Fibroblast of lung (primary cell): ENCODE measurements around the gene MBNL2. TPM values are rescaled to one million over a fixed set of nuclear protein-coding genes. Genes with fewer than 3 reads are reported as not detected.

ENCODE experiments used
- DNase-seq, 2 donors: peaks; one replicate each; pipeline versions ENCODE4 v3.0.0 to v3.0.0-alpha.2; 2010; ENCODE audit warnings: low read depth in 2 of 2
- H2AFZ ChIP-seq: 2 replicates; pipeline ENCODE4 v1.5.1; 2012; ENCODE audit warnings: low read length, control low read depth, inconsistent platforms
- H3K27ac ChIP-seq: 2 replicates; pipeline ENCODE4 v1.5.1; 2011; ENCODE audit warnings: low read length, control low read depth; ENCODE audit not compliant: insufficient read depth
- H3K27me3 ChIP-seq: 2 replicates; pipeline ENCODE4 v1.5.1; 2011; ENCODE audit warnings: mild to moderate bottlenecking, low read length; ENCODE audit not compliant: control insufficient read depth, insufficient read depth
- H3K36me3 ChIP-seq: 2 replicates; pipeline ENCODE4 v1.5.1; 2011; ENCODE audit warnings: low read length; ENCODE audit not compliant: control insufficient read depth, insufficient read depth
- H3K4me1 ChIP-seq: 2 replicates; pipeline ENCODE4 v1.5.1; 2011; ENCODE audit warnings: low read length; ENCODE audit not compliant: control insufficient read depth, insufficient read depth; ENCODE audit errors: extremely low read depth
- H3K4me2 ChIP-seq: 2 replicates; pipeline ENCODE4 v1.5.1; 2011; ENCODE audit warnings: low read length, control low read depth; ENCODE audit not compliant: insufficient read depth; ENCODE audit errors: extremely low read depth
- H3K4me3 ChIP-seq, 4 experiments: fragments of 200-600 bp in 1 of 4; sonication (generic) in 1 of 4; replicated peaks in 1 of 4; 2 replicates each; pipeline ENCODE4 v1.5.1; 2011 to 2016; ENCODE audit warnings: low read length in 4 of 4, low read depth in 3 of 4, mild to moderate bottlenecking in 3 of 4, control low read depth in 2 of 4, inconsistent platforms in 1 of 4, mixed read lengths in 1 of 4; ENCODE audit not compliant: insufficient read depth in 1 of 4; ENCODE audit errors: control extremely low read depth in 1 of 4
- H3K79me2 ChIP-seq: 2 replicates; pipeline ENCODE4 v1.5.1; 2012; ENCODE audit warnings: mild to moderate bottlenecking, low read length, inconsistent platforms; ENCODE audit not compliant: control insufficient read depth, insufficient read depth
- H3K9ac ChIP-seq: 2 replicates; pipeline ENCODE4 v1.5.1; 2011; ENCODE audit warnings: mild to moderate bottlenecking, low read length, control low read depth; ENCODE audit not compliant: insufficient read depth
- H3K9me3 ChIP-seq: 2 replicates; pipeline ENCODE4 v1.5.1; 2012; ENCODE audit warnings: low read depth, low read length; ENCODE audit not compliant: control insufficient read depth, insufficient read depth
- H4K20me1 ChIP-seq: 2 replicates; pipeline ENCODE4 v1.5.1; 2011; ENCODE audit warnings: low read length; ENCODE audit not compliant: control insufficient read depth, insufficient read depth; ENCODE audit errors: extremely low read depth
- EZH2 ChIP-seq: IDR thresholded peaks from 2 replicates; pipeline ENCODE4 v1.5.1; 2012; ENCODE audit warnings: low read length, control low read depth, mild to moderate bottlenecking; ENCODE audit errors: missing control alignments
- polyA plus RNA-seq, 2 donors: library from polyadenylated mRNA; depleted of rRNA in 1 of 2; stranded (reverse) in 1 of 2; unstranded in 1 of 2; fragments of >200 nt; gene quantifications; 2 replicates each; pipeline ENCODE4 v1.2.1, GENCODE V29; 2011 to 2012; ENCODE audit warnings: missing spikeins in 1 of 2
- total RNA-seq: library from RNA; depleted of rRNA; stranded (reverse); fragments of >200 nt; gene quantifications from 2 replicates; pipeline ENCODE4 v1.2.1, GENCODE V29; 2014
- TF ChIP-seq, protein P1 (sequence below), 2 donors: IDR thresholded peaks in 1 of 2; conservative IDR thresholded peaks in 1 of 2; 1 replicate in 1 of 2; 2 replicates in 1 of 2; pipeline ENCODE4 v1.5.1; 2011 to 2012; ENCODE audit warnings: low read length in 2 of 2, control low read depth in 1 of 2, inconsistent platforms in 1 of 2, low read depth in 1 of 2, mild to moderate bottlenecking in 1 of 2

Gene MBNL2
- total and polyA plus RNA-seq, 2 donors (not counting 1 experiment from before 2014, with no cell fraction given) = 48.9 to 61.1 TPM

DNA sequence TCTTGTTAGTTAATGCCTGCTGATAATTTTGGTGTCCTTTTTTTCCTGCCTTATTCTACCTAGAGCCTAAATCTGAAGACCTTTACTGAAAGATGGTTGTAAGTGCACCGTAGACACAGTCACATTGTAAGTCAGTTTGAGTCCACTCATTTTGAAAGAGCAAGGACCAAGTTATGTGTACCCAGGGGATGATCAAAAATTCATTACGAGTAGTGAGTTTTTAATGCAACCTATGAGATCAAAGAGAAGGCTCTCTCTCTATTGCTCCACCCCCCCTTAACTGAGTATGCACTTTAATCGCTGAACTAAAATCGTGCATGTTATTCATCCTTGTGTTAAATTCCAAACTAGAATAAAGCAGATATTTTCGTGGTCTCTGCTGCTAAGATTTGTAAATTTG is 213.7 kb downstream of the MBNL2 start:
- Histone ChIP-seq H3K4me1 (no peaks in the 10 kb centered on the region), H2AFZ (no peak overlapping the region), H4K20me1 (no peaks in the 10 kb centered on the region), H3K9me3 (no peaks in the 10 kb centered on the region), H3K4me3 (peak overlapping the region; percentile 38 to 92 (median 77)), H3K9ac (no peak overlapping the region), H3K27me3 (no peaks in the 10 kb centered on the region), H3K4me2 (peak overlapping the region; percentile 85), H3K79me2 (peaks cover 37% of the 10 kb centered on the region), H3K27ac (no peak overlapping the region), H3K36me3 (peaks cover 3% of the 10 kb centered on the region)
- DNase-seq = peak; percentile 33 to 38
- no peak for TF ChIP-seq EZH2
- TF ChIP-seq, protein P1, sequence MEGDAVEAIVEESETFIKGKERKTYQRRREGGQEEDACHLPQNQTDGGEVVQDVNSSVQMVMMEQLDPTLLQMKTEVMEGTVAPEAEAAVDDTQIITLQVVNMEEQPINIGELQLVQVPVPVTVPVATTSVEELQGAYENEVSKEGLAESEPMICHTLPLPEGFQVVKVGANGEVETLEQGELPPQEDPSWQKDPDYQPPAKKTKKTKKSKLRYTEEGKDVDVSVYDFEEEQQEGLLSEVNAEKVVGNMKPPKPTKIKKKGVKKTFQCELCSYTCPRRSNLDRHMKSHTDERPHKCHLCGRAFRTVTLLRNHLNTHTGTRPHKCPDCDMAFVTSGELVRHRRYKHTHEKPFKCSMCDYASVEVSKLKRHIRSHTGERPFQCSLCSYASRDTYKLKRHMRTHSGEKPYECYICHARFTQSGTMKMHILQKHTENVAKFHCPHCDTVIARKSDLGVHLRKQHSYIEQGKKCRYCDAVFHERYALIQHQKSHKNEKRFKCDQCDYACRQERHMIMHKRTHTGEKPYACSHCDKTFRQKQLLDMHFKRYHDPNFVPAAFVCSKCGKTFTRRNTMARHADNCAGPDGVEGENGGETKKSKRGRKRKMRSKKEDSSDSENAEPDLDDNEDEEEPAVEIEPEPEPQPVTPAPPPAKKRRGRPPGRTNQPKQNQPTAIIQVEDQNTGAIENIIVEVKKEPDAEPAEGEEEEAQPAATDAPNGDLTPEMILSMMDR (conservative IDR thresholded peaks at IDR 0.05 in 1 of 2, IDR thresholded peaks at IDR 0.05 in 1 of 2; ENCODE audit: low read depth in 1 of 2, low read length in 2 of 2) = no peak

DNA sequence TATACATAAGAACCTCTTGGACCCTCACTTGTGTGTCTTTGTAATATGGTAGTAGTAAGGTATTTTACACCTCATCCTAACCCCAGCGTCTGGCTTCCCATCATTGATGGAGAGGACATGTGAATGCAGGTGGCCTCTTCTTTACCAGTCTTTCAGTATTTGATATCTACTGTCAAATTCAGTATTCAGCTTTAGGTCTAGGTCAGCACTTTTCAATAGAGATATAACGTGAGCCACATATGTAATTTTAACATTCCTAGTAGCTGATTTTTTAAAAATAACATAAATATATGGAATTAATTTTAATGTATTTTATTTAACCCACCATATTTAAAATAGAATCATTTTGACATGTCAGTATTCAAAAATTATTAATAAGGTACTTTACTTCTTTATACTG is 214.7 kb downstream of the MBNL2 start:
- no peak overlapping the region for H3K27ac ChIP-seq
- H2AFZ ChIP-seq = no peak overlapping the region
- H3K79me2 ChIP-seq = peaks cover 40% of the 10 kb centered on the region
- no peaks in the 10 kb centered on the region for H3K4me1 ChIP-seq
- no peak for DNase-seq
- peak overlapping the region; percentile 44 for H3K4me2 ChIP-seq
- H3K9me3 ChIP-seq = no peaks in the 10 kb centered on the region
- peaks cover 3% of the 10 kb centered on the region for H3K36me3 ChIP-seq
- peak overlapping the region in 2 of 4 experiments; percentile 70 to 92 for H3K4me3 ChIP-seq
- no peak for TF ChIP-seq EZH2
- TF ChIP-seq, protein P1 (conservative IDR thresholded peaks at IDR 0.05 in 1 of 2, IDR thresholded peaks at IDR 0.05 in 1 of 2; ENCODE audit: low read depth in 1 of 2, low read length in 2 of 2) = no peak
- H4K20me1 ChIP-seq = no peaks in the 10 kb centered on the region
- H3K27me3 ChIP-seq = no peaks in the 10 kb centered on the region
- no peak overlapping the region for H3K9ac ChIP-seq

- Histone ChIP-seq H3K4me2 (no peak overlapping the region), H3K9me3 (no peaks in the 10 kb centered on the region), H3K4me1 (no peaks in the 10 kb centered on the region), H3K79me2 (peaks cover 40% of the 10 kb centered on the region), H2AFZ (no peak overlapping the region), H3K36me3 (peaks cover 3% of the 10 kb centered on the region), H4K20me1 (no peaks in the 10 kb centered on the region), H3K4me3 (no peak overlapping the region), H3K27ac (no peak overlapping the region), H3K9ac (no peak overlapping the region), H3K27me3 (no peaks in the 10 kb centered on the region)
- TF ChIP-seq EZH2 = no peak
- TF ChIP-seq, protein P1 (conservative IDR thresholded peaks at IDR 0.05 in 1 of 2, IDR thresholded peaks at IDR 0.05 in 1 of 2; ENCODE audit: low read depth in 1 of 2, low read length in 2 of 2) = no peak
- DNase-seq = no peak
These were observed 215.6 kb downstream of the MBNL2 start for GRCh38 chr13:97437729-97438128.
